NCI-H128 (cell line): ENCODE results near the gene SMIM5.

Source experiments
- DNase-seq: peaks from one replicate; lab custom pipeline; 2025; ENCODE audit not compliant: unreplicated experiment; lab: John Stamatoyannopoulos, UW

The SMIM5 gene

GRCh38 chr17:75639327-75639726, 6.1 kb downstream of the SMIM5 start:
- DNase-seq = no peak

- no peak for DNase-seq
These were observed 6.7 kb downstream of the SMIM5 start for GRCh38 chr17:75639771-75640555.

- no peak for DNase-seq
These were observed 7.4 kb downstream of the SMIM5 start for GRCh38 chr17:75640556-75641119.

DNA sequence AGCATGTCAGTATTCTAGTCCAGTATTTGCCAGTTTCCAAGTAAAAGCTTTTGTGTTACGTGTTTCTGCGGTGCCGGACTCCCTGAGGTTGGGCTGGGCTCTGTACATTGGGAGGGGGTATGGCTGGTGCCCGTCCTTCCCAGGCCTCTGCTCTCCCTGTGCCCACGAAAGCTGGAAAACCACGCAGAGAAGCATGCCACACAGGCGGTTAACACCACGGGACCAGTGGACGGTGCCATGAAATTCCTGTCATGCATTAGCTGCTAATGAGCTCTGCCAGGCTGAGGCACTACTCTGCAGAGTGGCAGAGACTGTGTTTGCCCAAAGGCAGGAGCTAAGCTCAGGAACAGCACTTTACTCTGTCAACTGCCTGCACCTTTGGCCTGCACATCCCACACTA, 8.1 kb downstream of the SMIM5 start:
- DNase-seq = no peak

- no peak for DNase-seq
These were observed 9.0 kb downstream of the SMIM5 start for GRCh38 chr17:75642182-75642783.

GRCh38 chr17:75642784-75643642, 9.8 kb downstream of the SMIM5 start:
- DNase-seq = no peak

GRCh38 chr17:75643643-75644017, 10.4 kb downstream of the SMIM5 start:
- no peak for DNase-seq

GRCh38 chr17:75645501-75645888, 12.3 kb downstream of the SMIM5 start:
- DNase-seq = no peak

- no peak for DNase-seq
These were observed 12.8 kb downstream of the SMIM5 start for GRCh38 chr17:75645889-75646637.

GRCh38 chr17:75646638-75646992, 13.4 kb downstream of the SMIM5 start:
- DNase-seq = no peak

DNA sequence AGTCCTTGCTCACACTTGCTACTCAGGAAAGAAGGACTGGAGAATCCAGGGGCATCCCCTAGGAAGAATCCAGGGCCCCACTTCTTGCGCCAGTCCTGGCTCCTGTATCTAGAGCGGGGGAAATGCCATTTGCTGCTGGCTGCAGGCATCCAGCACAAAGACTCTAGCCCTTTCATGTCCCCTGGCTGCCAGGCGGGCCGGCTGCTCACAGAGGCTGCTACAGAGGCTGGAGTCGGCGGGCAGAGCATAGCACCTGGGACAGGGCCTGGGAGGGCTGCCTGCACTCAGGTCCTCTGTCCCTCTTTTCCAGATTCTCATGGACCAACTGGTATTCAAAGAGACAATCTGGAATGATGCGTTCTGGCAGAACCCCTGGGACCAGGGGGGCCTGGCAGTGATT, 13.8 kb downstream of the SMIM5 start:
- DNase-seq = no peak

DNA sequence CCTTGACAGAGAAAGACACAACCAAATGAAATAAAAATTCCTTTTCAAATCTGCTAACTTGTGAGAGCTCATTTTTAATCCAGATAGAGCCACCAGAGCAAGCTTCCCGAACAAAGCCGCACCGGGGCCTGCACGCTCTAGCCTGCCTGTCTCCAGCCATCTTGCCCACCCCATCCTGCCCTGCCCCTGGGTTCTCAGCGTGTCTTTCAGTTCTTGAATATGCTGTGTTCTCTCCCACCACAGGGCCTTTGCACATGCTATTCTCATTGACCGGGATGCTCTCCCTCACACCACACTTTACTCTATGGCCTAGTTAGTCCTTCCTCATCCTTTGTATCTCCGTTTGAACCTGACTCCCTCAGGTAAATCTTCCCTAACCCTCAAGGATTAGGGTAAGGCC, 14.7 kb downstream of the SMIM5 start:
- DNase-seq = no peak

GRCh38 chr17:75649687-75650086, 16.5 kb downstream of the SMIM5 start:
- no peak for DNase-seq

DNA sequence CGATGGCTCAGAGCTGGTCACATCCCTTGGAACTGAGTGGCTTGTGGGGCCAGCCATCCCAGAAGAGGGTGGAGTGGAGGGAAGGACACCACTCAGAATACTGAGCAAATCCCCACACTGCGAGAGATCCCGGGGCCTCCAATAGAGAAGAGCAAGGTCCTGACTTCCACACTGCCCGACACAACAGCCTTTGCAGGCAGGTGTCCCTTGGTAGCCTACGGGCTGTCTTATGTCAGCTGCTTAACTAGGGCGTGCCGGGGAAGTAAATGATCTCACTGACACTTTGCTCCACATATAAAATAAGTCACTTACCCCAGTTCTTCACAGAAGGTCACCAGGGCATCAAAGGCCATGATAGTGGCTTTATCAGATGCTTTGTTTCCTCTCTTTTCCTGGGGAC, 17.6 kb downstream of the SMIM5 start:
- DNase-seq = no peak

DNA sequence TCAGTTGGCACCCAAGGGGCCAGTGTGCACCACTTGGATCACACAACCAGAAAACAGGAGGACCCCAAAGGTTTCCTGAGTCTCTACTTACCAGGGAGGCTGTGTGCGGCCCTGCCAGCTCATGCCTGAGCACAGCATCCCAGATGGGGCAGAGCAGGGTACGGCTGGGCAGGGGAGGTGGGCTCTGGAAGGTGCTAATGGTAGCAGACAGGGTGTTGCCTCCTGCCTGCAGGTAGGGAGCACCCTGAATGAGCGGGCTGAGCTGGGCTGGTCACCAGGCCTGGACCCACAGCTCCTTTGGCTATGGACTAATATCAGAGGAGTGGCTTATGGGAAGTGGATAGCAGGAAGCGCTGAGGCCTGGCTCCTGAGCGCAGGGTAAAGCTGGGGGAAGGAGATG, 19.1 kb downstream of the SMIM5 start:
- no peak for DNase-seq

- no peak for DNase-seq
These were observed 19.8 kb downstream of the SMIM5 start for GRCh38 chr17:75652934-75653549.

DNA sequence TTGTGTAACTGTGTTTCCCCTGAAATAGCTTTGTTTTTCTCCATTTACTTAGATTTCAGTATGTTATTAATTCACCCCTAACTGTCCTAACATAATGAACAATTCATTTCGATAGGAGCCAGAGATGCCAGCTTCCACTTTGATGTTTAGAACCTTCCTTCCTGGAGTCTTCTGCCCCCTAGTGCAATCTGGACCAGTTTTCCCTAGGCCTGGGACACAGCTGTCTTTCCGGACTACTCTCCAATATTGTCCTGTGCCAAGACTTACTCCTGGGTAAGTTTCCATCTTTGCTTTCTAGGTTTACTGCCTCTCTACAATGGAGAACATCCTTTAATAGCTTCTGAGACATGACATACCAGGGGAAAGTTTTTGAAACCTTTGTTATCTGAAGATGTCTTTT, 20.9 kb downstream of the SMIM5 start:
- DNase-seq = no peak

DNA sequence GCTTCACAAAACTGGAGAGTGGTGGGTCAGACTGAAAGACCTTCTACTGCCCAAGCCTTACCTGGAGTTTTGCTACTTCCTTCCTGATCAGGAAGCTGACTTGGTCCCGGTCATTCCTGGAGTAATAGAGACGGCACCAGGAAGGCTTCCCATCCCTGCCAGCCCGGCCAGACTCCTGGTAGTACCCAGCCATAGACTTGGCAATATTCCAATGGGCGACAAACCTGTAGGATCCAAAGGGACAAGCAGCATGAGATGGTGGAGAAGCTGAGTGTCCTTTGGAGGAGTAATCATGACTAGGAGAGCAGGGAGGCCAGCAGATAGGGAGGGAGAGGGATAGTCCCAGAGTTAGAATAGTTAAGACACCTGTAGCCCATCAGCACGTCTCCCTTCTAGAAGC, 25.0 kb downstream of the SMIM5 start:
- no peak for DNase-seq

GRCh38 chr17:75661531-75661930, 28.3 kb downstream of the SMIM5 start:
- DNase-seq = no peak

GRCh38 chr17:75662511-75662910, 29.3 kb downstream of the SMIM5 start:
- DNase-seq = no peak

GRCh38 chr17:75664099-75664549, 30.9 kb downstream of the SMIM5 start:
- DNase-seq = no peak
